HepG2 (cell line): ENCODE measurements around the gene SETD3. TPM values are rescaled to one million over a fixed set of nuclear protein-coding genes. Genes with fewer than 3 reads are reported as not detected.

ENCODE experiments used
- CBFB ChIP-seq: sonication (generic); formaldehyde crosslinking; IDR thresholded peaks from 2 replicates; pipeline ENCODE4 v1.4.0; 2020; ENCODE audit warnings: missing genetic modification reagents
- GATAD1 ChIP-seq: IDR thresholded peaks from 2 replicates; pipeline ENCODE4 v1.6.1; 2016; ENCODE audit warnings: missing genetic modification reagents, missing compliant biosample characterization
- MED1 ChIP-seq: sonication (generic); formaldehyde crosslinking; IDR thresholded peaks from 2 replicates; pipeline ENCODE4 v1.4.0; 2020; ENCODE audit warnings: missing genetic modification reagents
- RBM39 ChIP-seq: fragments of 200-400 bp; formaldehyde crosslinking; IDR thresholded peaks from one replicate; pipeline ENCODE4 v1.6.1; 2018; ENCODE audit warnings: antibody characterized with exemption, mild to moderate bottlenecking, low read depth, low read length; ENCODE audit not compliant: poor library complexity, severe bottlenecking
- REST ChIP-seq, 2 experiments: IDR thresholded peaks; 2 replicates each; pipeline ENCODE4 v1.6.1; 2011 to 2012; ENCODE audit warnings: low read length in 2 of 2, borderline replicate concordance in 1 of 2, low read depth in 1 of 2, mild to moderate bottlenecking in 1 of 2, moderate library complexity in 1 of 2
- RXRA ChIP-seq: sonication (generic); formaldehyde crosslinking; IDR thresholded peaks from 2 replicates; pipeline ENCODE4 v1.5.1; 2020; ENCODE audit warnings: missing genetic modification reagents
- RXRB ChIP-seq: IDR thresholded peaks from 2 replicates; pipeline ENCODE4 v1.6.1; 2016; ENCODE audit warnings: borderline replicate concordance, missing genetic modification reagents, missing compliant biosample characterization
- TEAD3 ChIP-seq: optimal IDR thresholded peaks from 2 replicates; pipeline ENCODE3; 2016; ENCODE audit warnings: borderline replicate concordance
- ZBTB4 ChIP-seq: sonication (generic); formaldehyde crosslinking; IDR thresholded peaks from 2 replicates; pipeline ENCODE4 v1.4.0; 2020; ENCODE audit warnings: missing genetic modification reagents, mild to moderate bottlenecking, borderline replicate concordance
- ZNF354B ChIP-seq: sonication (generic); formaldehyde crosslinking; IDR thresholded peaks from 2 replicates; pipeline ENCODE4 v1.8.0; 2022; ENCODE audit warnings: mild to moderate bottlenecking, missing genetic modification reagents
- polyA plus RNA-seq, 8 experiments: library from polyadenylated mRNA; depleted of rRNA in 3 of 8; stranded (reverse) in 7 of 8; unstranded in 1 of 8; fragments of >200 nt; fragmentation: Illumina TruSeq in 4 of 8; extraction: Trizol in 4 of 8; gene quantifications; 2 replicates each; pipeline versions ENCODE4 v1.2.1 to v1.2.3, GENCODE V29; 2011 to 2016; ENCODE audit warnings: low read depth in 4 of 8, missing spikeins in 1 of 8, mixed read lengths in 1 of 8; ENCODE audit not compliant: insufficient read depth in 1 of 8
- total RNA-seq, 5 experiments: library from RNA; depleted of rRNA; stranded (reverse); fragments of >200 nt; fragmentation: Illumina TruSeq; extraction: Trizol; gene quantifications; 2 replicates each; pipeline ENCODE4 v1.2.3, GENCODE V29; 2016; ENCODE audit warnings: low read depth in 1 of 5
- TF ChIP-seq, protein P1 (sequence below): sonication (generic); formaldehyde crosslinking; IDR thresholded peaks from 2 replicates; pipeline ENCODE4 v1.4.0; 2020; ENCODE audit warnings: missing genetic modification reagents
- TF ChIP-seq, protein P2 (sequence below): sonication (generic); formaldehyde crosslinking; conservative IDR thresholded peaks from 2 replicates; pipeline ENCODE4 v1.8.0; 2022; ENCODE audit warnings: missing genetic modification reagents

The SETD3 gene
- total and polyA plus RNA-seq, 2 of the 13 experiments (the other 11 are each of a cell fraction or from before 2014, with no cell fraction given) = 30.3 to 67.1 TPM

- no peak for TF ChIP-seq RBM39
- TF ChIP-seq CBFB (CRISPR knock-in tag) = no peak
- 0 out of 2 replicates have a peak, but pooled peaks have one; percentile 43 for TF ChIP-seq RXRA (CRISPR knock-in tag)
- no peak for TF ChIP-seq REST (IDR thresholded peaks at IDR 0.05; ENCODE audit: borderline replicate concordance in 1 of 2, low read depth in 1 of 2, low read length in 2 of 2)
- TF ChIP-seq, protein P1, sequence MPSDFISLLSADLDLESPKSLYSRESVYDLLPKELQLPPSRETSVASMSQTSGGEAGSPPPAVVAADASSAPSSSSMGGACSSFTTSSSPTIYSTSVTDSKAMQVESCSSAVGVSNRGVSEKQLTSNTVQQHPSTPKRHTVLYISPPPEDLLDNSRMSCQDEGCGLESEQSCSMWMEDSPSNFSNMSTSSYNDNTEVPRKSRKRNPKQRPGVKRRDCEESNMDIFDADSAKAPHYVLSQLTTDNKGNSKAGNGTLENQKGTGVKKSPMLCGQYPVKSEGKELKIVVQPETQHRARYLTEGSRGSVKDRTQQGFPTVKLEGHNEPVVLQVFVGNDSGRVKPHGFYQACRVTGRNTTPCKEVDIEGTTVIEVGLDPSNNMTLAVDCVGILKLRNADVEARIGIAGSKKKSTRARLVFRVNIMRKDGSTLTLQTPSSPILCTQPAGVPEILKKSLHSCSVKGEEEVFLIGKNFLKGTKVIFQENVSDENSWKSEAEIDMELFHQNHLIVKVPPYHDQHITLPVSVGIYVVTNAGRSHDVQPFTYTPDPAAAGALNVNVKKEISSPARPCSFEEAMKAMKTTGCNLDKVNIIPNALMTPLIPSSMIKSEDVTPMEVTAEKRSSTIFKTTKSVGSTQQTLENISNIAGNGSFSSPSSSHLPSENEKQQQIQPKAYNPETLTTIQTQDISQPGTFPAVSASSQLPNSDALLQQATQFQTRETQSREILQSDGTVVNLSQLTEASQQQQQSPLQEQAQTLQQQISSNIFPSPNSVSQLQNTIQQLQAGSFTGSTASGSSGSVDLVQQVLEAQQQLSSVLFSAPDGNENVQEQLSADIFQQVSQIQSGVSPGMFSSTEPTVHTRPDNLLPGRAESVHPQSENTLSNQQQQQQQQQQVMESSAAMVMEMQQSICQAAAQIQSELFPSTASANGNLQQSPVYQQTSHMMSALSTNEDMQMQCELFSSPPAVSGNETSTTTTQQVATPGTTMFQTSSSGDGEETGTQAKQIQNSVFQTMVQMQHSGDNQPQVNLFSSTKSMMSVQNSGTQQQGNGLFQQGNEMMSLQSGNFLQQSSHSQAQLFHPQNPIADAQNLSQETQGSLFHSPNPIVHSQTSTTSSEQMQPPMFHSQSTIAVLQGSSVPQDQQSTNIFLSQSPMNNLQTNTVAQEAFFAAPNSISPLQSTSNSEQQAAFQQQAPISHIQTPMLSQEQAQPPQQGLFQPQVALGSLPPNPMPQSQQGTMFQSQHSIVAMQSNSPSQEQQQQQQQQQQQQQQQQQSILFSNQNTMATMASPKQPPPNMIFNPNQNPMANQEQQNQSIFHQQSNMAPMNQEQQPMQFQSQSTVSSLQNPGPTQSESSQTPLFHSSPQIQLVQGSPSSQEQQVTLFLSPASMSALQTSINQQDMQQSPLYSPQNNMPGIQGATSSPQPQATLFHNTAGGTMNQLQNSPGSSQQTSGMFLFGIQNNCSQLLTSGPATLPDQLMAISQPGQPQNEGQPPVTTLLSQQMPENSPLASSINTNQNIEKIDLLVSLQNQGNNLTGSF (CRISPR knock-in tag) = no peak
- 0 out of 2 replicates have a peak, but pooled peaks have one; percentile 20 for TF ChIP-seq GATAD1 (CRISPR knock-in tag)
- TF ChIP-seq RXRB (CRISPR knock-in tag) = 0 out of 2 replicates have a peak, but pooled peaks have one; percentile 32
- TF ChIP-seq ZBTB4 = peak; percentile 27; the same call in 1 of the 2 replicates
- peak; percentile 40 for TF ChIP-seq TEAD3
- TF ChIP-seq, protein P2, sequence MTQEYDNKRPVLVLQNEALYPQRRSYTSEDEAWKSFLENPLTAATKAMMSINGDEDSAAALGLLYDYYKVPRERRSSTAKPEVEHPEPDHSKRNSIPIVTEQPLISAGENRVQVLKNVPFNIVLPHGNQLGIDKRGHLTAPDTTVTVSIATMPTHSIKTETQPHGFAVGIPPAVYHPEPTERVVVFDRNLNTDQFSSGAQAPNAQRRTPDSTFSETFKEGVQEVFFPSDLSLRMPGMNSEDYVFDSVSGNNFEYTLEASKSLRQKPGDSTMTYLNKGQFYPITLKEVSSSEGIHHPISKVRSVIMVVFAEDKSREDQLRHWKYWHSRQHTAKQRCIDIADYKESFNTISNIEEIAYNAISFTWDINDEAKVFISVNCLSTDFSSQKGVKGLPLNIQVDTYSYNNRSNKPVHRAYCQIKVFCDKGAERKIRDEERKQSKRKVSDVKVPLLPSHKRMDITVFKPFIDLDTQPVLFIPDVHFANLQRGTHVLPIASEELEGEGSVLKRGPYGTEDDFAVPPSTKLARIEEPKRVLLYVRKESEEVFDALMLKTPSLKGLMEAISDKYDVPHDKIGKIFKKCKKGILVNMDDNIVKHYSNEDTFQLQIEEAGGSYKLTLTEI (CRISPR knock-in tag) = no peak
- TF ChIP-seq ZNF354B (CRISPR knock-in tag) = no peak
- no peak for TF ChIP-seq MED1
Observed at GRCh38 chr14:99518441-99519346, 38.0 kb upstream of the SETD3 start (continued).
